Caco-2 (cell line): ENCODE results near the gene VDR. TPM values are rescaled to one million over a fixed set of nuclear protein-coding genes. Genes with fewer than 3 reads are reported as not detected.
A peak's percentile ranks its signal among the peaks of the same experiment; 100 is the strongest.

ENCODE experiments used
- BruUV-seq: library from RNA; stranded (reverse); fragments of 400-500 nt; replicated peaks from 2 replicates; lab custom pipeline; 2021; lab: Mats Ljungman, UMichigan
- CTCF ChIA-PET: fragments of 300-600 bp; sonication (Branson Sonifier 250); formaldehyde crosslinking; loops from one replicate; lab custom pipeline; 2022; ENCODE audit warnings: antibody characterized with exemption; lab: Charles Lee
- POLR2A ChIA-PET: fragments of 300-600 bp; sonication (Branson Sonifier 250); formaldehyde crosslinking; loops from one replicate; lab custom pipeline; 2022; ENCODE audit warnings: antibody characterized with exemption; lab: Charles Lee
- DNase-seq, 2 experiments: peaks; one replicate each; pipeline versions ENCODE4 v3.0.0 to v3.0.0-alpha.2; 2020 to 2022
- H3K27me3 ChIP-seq: replicated peaks from 2 replicates; pipeline ENCODE4 v1.6.0; 2011; ENCODE audit warnings: low read length; ENCODE audit not compliant: control insufficient read depth, insufficient read depth
- H3K36me3 ChIP-seq: 2 replicates; pipeline ENCODE4 v1.5.1; 2011; ENCODE audit warnings: low read length; ENCODE audit not compliant: control insufficient read depth, insufficient read depth
- H3K4me1 ChIP-seq: fragments of 250-450 bp; sonication (Bioruptor Pico); 2 replicates; pipeline ENCODE4 v1.5.1; 2020; ENCODE audit warnings: mild to moderate bottlenecking
- H3K4me3 ChIP-seq: 2 replicates; pipeline ENCODE4 v1.5.1; 2011; ENCODE audit warnings: low read depth, mild to moderate bottlenecking, control low read depth, low read length
- H3K9me3 ChIP-seq: fragments of 250-450 bp; sonication (Bioruptor Pico); 2 replicates; pipeline ENCODE4 v1.5.1; 2020; ENCODE audit warnings: mild to moderate bottlenecking, moderate library complexity
- H3K27ac Mint-ChIP-seq: one replicate; pipeline ENCODE4 v1.8.0; 2022; ENCODE audit warnings: mixed read lengths; ENCODE audit not compliant: unreplicated experiment
- H3K27me3 Mint-ChIP-seq: one replicate; pipeline ENCODE4 v1.8.0; 2022; ENCODE audit warnings: mixed read lengths; ENCODE audit not compliant: insufficient read depth, unreplicated experiment
- H3K36me3 Mint-ChIP-seq: one replicate; pipeline ENCODE4 v1.8.0; 2022; ENCODE audit warnings: mild to moderate bottlenecking, mixed read lengths; ENCODE audit not compliant: insufficient read depth, unreplicated experiment
- H3K4me1 Mint-ChIP-seq: one replicate; pipeline ENCODE4 v1.8.0; 2022; ENCODE audit warnings: low read depth, mixed read lengths; ENCODE audit not compliant: unreplicated experiment
- H3K4me3 Mint-ChIP-seq: one replicate; pipeline ENCODE4 v1.8.0; 2022; ENCODE audit warnings: mild to moderate bottlenecking, moderate library complexity, mixed read lengths; ENCODE audit not compliant: unreplicated experiment
- H3K9me3 Mint-ChIP-seq: one replicate; pipeline ENCODE4 v1.8.0; 2022; ENCODE audit warnings: mixed read lengths; ENCODE audit not compliant: unreplicated experiment
- intact Hi-C: fragments of 100-400 bp; cut with micrococcal nuclease; formaldehyde crosslinking; loops from one replicate; pipeline ENCODE4 v1.10.0; 2022; ENCODE audit not compliant: unreplicated experiment
- total RNA-seq: library from RNA; stranded (reverse); gene quantifications from 2 replicates; pipeline ENCODE4 v1.2.3, GENCODE V29; 2022
- TF ChIP-seq, protein P1 (sequence below), 2 experiments: fragments of 200-600 bp in 1 of 2; IDR thresholded peaks; 1 replicate in 1 of 2; 2 replicates in 1 of 2; pipeline versions ENCODE4 v1.5.1 to v1.8.0; 2011 to 2022; ENCODE audit warnings: antibody characterized with exemption in 1 of 2, control low read depth in 1 of 2, inconsistent platforms in 1 of 2, low read depth in 1 of 2, low read length in 1 of 2, mild to moderate bottlenecking in 1 of 2, moderate library complexity in 1 of 2; ENCODE audit not compliant: insufficient read depth in 1 of 2, severe bottlenecking in 1 of 2, unreplicated experiment in 1 of 2

Gene VDR
- total RNA-seq, 1 experiment from 2014 or later = 15.4 TPM

- ChIA-PET POLR2A (interaction anchor here (1.0 kb wide), 1 partner anchor 26 kb away, joined by 4 read pairs; the partner anchor contains the start of gene VDR), CTCF (no interaction called here)
- Mint-ChIP-seq H3K9me3 (no peaks in the 10 kb centered on the region), H3K4me3 (peak overlapping the region; percentile 20), H3K27me3 (no peaks in the 10 kb centered on the region), H3K36me3 (no peaks in the 10 kb centered on the region), H3K4me1 (peaks cover 13% of the 10 kb centered on the region), H3K27ac (peak overlapping the region; percentile 66)
- intact Hi-C loops = loop anchor here (1.0 kb wide), 1 partner anchor 26 kb away; no protein-coding TSS in a partner anchor
- no peaks in the 10 kb centered on the region for H3K27me3 ChIP-seq
- peak; percentile 59 to 65 for DNase-seq
- peaks cover 20% of the 10 kb centered on the region for H3K4me1 ChIP-seq
- H3K4me3 ChIP-seq = no peak overlapping the region
- H3K36me3 ChIP-seq = no peaks in the 10 kb centered on the region
- BruUV-seq = no TSS peak
- no peaks in the 10 kb centered on the region for H3K9me3 ChIP-seq
- TF ChIP-seq, protein P1, sequence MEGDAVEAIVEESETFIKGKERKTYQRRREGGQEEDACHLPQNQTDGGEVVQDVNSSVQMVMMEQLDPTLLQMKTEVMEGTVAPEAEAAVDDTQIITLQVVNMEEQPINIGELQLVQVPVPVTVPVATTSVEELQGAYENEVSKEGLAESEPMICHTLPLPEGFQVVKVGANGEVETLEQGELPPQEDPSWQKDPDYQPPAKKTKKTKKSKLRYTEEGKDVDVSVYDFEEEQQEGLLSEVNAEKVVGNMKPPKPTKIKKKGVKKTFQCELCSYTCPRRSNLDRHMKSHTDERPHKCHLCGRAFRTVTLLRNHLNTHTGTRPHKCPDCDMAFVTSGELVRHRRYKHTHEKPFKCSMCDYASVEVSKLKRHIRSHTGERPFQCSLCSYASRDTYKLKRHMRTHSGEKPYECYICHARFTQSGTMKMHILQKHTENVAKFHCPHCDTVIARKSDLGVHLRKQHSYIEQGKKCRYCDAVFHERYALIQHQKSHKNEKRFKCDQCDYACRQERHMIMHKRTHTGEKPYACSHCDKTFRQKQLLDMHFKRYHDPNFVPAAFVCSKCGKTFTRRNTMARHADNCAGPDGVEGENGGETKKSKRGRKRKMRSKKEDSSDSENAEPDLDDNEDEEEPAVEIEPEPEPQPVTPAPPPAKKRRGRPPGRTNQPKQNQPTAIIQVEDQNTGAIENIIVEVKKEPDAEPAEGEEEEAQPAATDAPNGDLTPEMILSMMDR (IDR thresholded peaks at IDR 0.05; ENCODE audit: insufficient read depth in 1 of 2, low read depth in 1 of 2, low read length in 1 of 2, severe bottlenecking in 1 of 2, unreplicated experiment in 1 of 2) = no peak
Observed at GRCh38 chr12:47931187-47931586, 26.4 kb upstream of the VDR start.

DNA sequence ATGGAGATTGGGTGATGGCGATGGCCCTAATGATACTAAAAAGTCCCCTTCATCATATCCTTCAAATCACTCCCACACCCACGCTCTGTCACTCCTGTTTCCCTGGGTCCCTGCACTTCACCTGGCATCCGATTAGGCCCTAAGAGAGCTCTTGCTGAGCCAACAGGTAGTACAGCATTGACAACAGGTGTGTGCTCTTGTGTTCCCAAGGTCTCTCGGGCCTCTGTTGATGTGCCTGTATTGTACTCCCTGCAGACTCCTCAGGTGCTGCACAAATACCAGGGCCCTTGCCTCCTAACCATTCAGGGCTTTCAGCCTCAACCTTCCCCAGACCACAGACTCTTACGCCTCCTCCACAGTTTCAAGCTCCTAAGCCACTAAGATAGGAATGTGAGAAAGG lies 25.8 kb upstream of the VDR start:
- Mint-ChIP-seq H3K4me3 (peak overlapping the region; percentile 20), H3K4me1 (peaks cover 11% of the 10 kb centered on the region), H3K27me3 (no peaks in the 10 kb centered on the region), H3K27ac (peak overlapping the region; percentile 66), H3K9me3 (no peaks in the 10 kb centered on the region), H3K36me3 (no peaks in the 10 kb centered on the region)
- intact Hi-C loops = loop anchor here (1.0 kb wide), 1 partner anchor 25 kb away; no protein-coding TSS in a partner anchor
- peaks cover 18% of the 10 kb centered on the region for H3K4me1 ChIP-seq
- H3K4me3 ChIP-seq = no peak overlapping the region
- no peak for DNase-seq
- TF ChIP-seq, protein P1 (IDR thresholded peaks at IDR 0.05; ENCODE audit: insufficient read depth in 1 of 2, low read depth in 1 of 2, low read length in 1 of 2, severe bottlenecking in 1 of 2, unreplicated experiment in 1 of 2) = no peak
- H3K9me3 ChIP-seq = no peaks in the 10 kb centered on the region
- BruUV-seq = no TSS peak
- no peaks in the 10 kb centered on the region for H3K27me3 ChIP-seq
- ChIA-PET POLR2A (interaction anchor here (1.0 kb wide), 1 partner anchor 26 kb away, joined by 4 read pairs; the partner anchor contains the start of gene VDR), CTCF (interaction anchor here (1.3 kb wide), 1 partner anchor 23 kb away, joined by 4 read pairs; no protein-coding TSS in a partner anchor)
- H3K36me3 ChIP-seq = no peaks in the 10 kb centered on the region

- no peaks in the 10 kb centered on the region for H3K9me3 ChIP-seq
- H3K4me3 ChIP-seq = no peak overlapping the region
- peaks cover 11% of the 10 kb centered on the region for H3K4me1 Mint-ChIP-seq
- no peak for DNase-seq
- no peak overlapping the region for H3K4me3 Mint-ChIP-seq
- H3K27me3 Mint-ChIP-seq = no peaks in the 10 kb centered on the region
- ChIA-PET CTCF (interaction anchor here (0.7 to 1.1 kb wide), 2 partner anchors 22 to 36 kb away, joined by 3 read pairs; partner anchors contain the start of genes TMEM106C and VDR), POLR2A (no interaction called here)
- no peak overlapping the region for H3K27ac Mint-ChIP-seq
- H3K36me3 Mint-ChIP-seq = no peaks in the 10 kb centered on the region
- H3K4me1 ChIP-seq = peaks cover 14% of the 10 kb centered on the region
- H3K27me3 ChIP-seq = no peaks in the 10 kb centered on the region
- TF ChIP-seq, protein P1 (IDR thresholded peaks at IDR 0.05; ENCODE audit: insufficient read depth in 1 of 2, low read depth in 1 of 2, low read length in 1 of 2, severe bottlenecking in 1 of 2, unreplicated experiment in 1 of 2) = no peak
- H3K36me3 ChIP-seq = no peaks in the 10 kb centered on the region
- H3K9me3 Mint-ChIP-seq = no peaks in the 10 kb centered on the region
- intact Hi-C loops = no loop called here
- no TSS peak for BruUV-seq
Observed at GRCh38 chr12:47927346-47927745, 22.6 kb upstream of the VDR start.
